Trophoblast cell (in vitro differentiated cells and primary cell): Measurements from ENCODE around the gene ECM1.
A peak's percentile ranks its signal among the peaks of the same experiment; 100 is the strongest.

Source experiments
- DNase-seq, 2 donors: peaks; one replicate each; pipeline ENCODE4 v3.0.0-alpha.2; 2016
- H2AFZ ChIP-seq: 2 replicates; pipeline ENCODE4 v1.6.1; 2013; ENCODE audit warnings: low read length, moderate library complexity, mild to moderate bottlenecking; ENCODE audit not compliant: insufficient read depth, poor library complexity
- H2AK5ac ChIP-seq: 2 replicates; pipeline ENCODE4 v1.6.1; 2013; ENCODE audit warnings: mild to moderate bottlenecking, low read length
- H2BK120ac ChIP-seq: 2 replicates; pipeline ENCODE4 v1.6.1; 2013; ENCODE audit warnings: low read length, mild to moderate bottlenecking, moderate library complexity; ENCODE audit not compliant: insufficient read depth, poor library complexity
- H2BK12ac ChIP-seq: 2 replicates; pipeline ENCODE4 v1.6.1; 2013; ENCODE audit warnings: mild to moderate bottlenecking, low read length, moderate library complexity
- H2BK5ac ChIP-seq: 2 replicates; pipeline ENCODE4 v1.6.1; 2013; ENCODE audit warnings: low read length, low read depth, moderate library complexity, mild to moderate bottlenecking; ENCODE audit not compliant: poor library complexity
- H3K14ac ChIP-seq: 2 replicates; pipeline ENCODE4 v1.6.1; 2013; ENCODE audit warnings: mild to moderate bottlenecking, low read length
- H3K18ac ChIP-seq: 2 replicates; pipeline ENCODE4 v1.6.1; 2013; ENCODE audit warnings: mild to moderate bottlenecking, low read length
- H3K23ac ChIP-seq: 2 replicates; pipeline ENCODE4 v1.6.1; 2013; ENCODE audit warnings: low read length
- H3K27ac ChIP-seq: 2 replicates; pipeline ENCODE4 v1.5.1; 2013; ENCODE audit warnings: low read depth, mild to moderate bottlenecking, inconsistent platforms, low read length, moderate library complexity
- H3K27me3 ChIP-seq: 2 replicates; pipeline ENCODE4 v1.6.1; 2013; ENCODE audit warnings: inconsistent platforms, mild to moderate bottlenecking, low read length, moderate library complexity; ENCODE audit not compliant: insufficient read depth
- H3K36me3 ChIP-seq, 2 experiments: 1 replicate in 1 of 2; 2 replicates in 1 of 2; pipeline ENCODE4 v1.6.1; 2013; ENCODE audit warnings: low read length in 2 of 2, mild to moderate bottlenecking in 2 of 2, moderate library complexity in 1 of 2; ENCODE audit not compliant: insufficient read depth in 2 of 2, control insufficient read depth in 1 of 2
- H3K4ac ChIP-seq: 2 replicates; pipeline ENCODE4 v1.6.1; 2013; ENCODE audit warnings: low read depth, mild to moderate bottlenecking, low read length, moderate library complexity
- H3K4me1 ChIP-seq, 2 experiments: 1 replicate in 1 of 2; 2 replicates in 1 of 2; pipeline ENCODE4 v1.6.1; 2013; ENCODE audit warnings: low read length in 2 of 2, mild to moderate bottlenecking in 2 of 2, moderate library complexity in 1 of 2; ENCODE audit not compliant: insufficient read depth in 2 of 2, control insufficient read depth in 1 of 2
- H3K4me2 ChIP-seq: 2 replicates; pipeline ENCODE4 v1.6.1; 2013; ENCODE audit warnings: inconsistent platforms, mild to moderate bottlenecking, low read length, moderate library complexity
- H3K4me3 ChIP-seq: 2 replicates; pipeline ENCODE4 v1.5.1; 2013; ENCODE audit warnings: mild to moderate bottlenecking, low read depth, low read length, inconsistent platforms
- H3K79me1 ChIP-seq: one replicate; pipeline ENCODE4 v1.6.1; 2013; ENCODE audit warnings: low read length
- H3K79me2 ChIP-seq: 2 replicates; pipeline ENCODE4 v1.6.1; 2013; ENCODE audit warnings: low read length, mild to moderate bottlenecking; ENCODE audit not compliant: control insufficient read depth, insufficient read depth, poor library complexity
- H3K9ac ChIP-seq: 2 replicates; pipeline ENCODE4 v1.6.1; 2013; ENCODE audit warnings: mild to moderate bottlenecking, low read length
- H3K9me3 ChIP-seq: 2 replicates; pipeline ENCODE4 v1.6.1; 2013; ENCODE audit warnings: low read depth, mild to moderate bottlenecking, control low read depth, inconsistent platforms, low read length; ENCODE audit not compliant: insufficient read depth
- H4K12ac ChIP-seq: 2 replicates; pipeline ENCODE4 v1.6.1; 2013; ENCODE audit warnings: low read depth, mild to moderate bottlenecking, low read length, moderate library complexity
- H4K8ac ChIP-seq: 2 replicates; pipeline ENCODE4 v1.6.1; 2013; ENCODE audit warnings: low read depth, mild to moderate bottlenecking, low read length, moderate library complexity
- H4K91ac ChIP-seq: one replicate; pipeline ENCODE4 v1.6.1; 2013; ENCODE audit warnings: low read depth, mild to moderate bottlenecking, low read length, moderate library complexity
- WGBS: extraction: QIAGEN DNeasy Blood & Tissue Kit; methylation state at CpG from one replicate; pipeline ENCODE4 v1.1.7; 2013; ENCODE audit warnings: missing lambda C conversion rate; ENCODE audit not compliant: insufficient read length, insufficient coverage; ENCODE audit errors: extremely low coverage; 5-methylcytosine and 5-hydroxymethylcytosine counted together

The ECM1 gene

DNA sequence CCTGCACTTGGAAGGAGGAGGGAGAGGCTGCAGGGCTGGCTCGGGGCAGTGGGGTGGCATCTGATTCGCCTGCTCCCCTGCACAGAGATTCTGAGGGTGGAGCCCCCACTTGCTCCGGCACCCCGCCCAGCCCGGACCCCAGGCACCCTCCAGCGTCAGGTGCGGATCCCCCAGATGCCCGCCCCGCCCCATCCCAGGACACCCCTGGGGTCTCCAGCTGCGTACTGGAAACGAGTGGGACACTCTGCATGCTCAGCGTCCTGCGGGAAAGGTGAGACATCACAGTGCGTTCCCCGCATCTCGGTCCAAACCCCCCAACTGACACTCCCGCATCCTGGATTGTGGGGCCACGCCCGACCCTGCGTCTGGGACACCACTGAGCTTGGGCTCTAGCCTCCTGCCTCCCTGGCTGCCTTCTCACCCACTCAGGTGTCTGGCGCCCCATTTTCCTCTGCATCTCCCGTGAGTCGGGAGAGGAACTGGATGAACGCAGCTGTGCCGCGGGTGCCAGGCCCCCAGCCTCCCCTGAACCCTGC lies 49.2 kb downstream of the ECM1 start:
- H2BK120ac ChIP-seq = no peak overlapping the region
- no peak overlapping the region for H2BK5ac ChIP-seq
- no peak overlapping the region for H3K9ac ChIP-seq
- no CpG with 5 or more reads among the region's 26 CpGs for WGBS
- peaks cover 6% of the 10 kb centered on the region for H3K79me2 ChIP-seq
- H4K12ac ChIP-seq = no peak overlapping the region
- H2AFZ ChIP-seq = no peak overlapping the region
- peaks cover 22% of the 10 kb centered on the region for H3K79me1 ChIP-seq
- no peak overlapping the region for H4K8ac ChIP-seq
- no peaks in the 10 kb centered on the region for H3K27me3 ChIP-seq
- H3K14ac ChIP-seq = no peak overlapping the region
- peaks cover 3% of the 10 kb centered on the region for H3K9me3 ChIP-seq
- DNase-seq = no peak
- H3K27ac ChIP-seq = no peak overlapping the region
- H3K4me1 ChIP-seq = peaks cover 23 to 29% of the 10 kb centered on the region in 2 experiments
- no peak overlapping the region for H3K4me3 ChIP-seq
- no peak overlapping the region for H3K23ac ChIP-seq
- peaks cover 25 to 29% of the 10 kb centered on the region in 2 experiments for H3K36me3 ChIP-seq
- H2AK5ac ChIP-seq = no peak overlapping the region
- no peak overlapping the region for H3K4ac ChIP-seq
- no peak overlapping the region for H2BK12ac ChIP-seq
- no peak overlapping the region for H4K91ac ChIP-seq
- no peak overlapping the region for H3K4me2 ChIP-seq
- H3K18ac ChIP-seq = no peak overlapping the region

DNA sequence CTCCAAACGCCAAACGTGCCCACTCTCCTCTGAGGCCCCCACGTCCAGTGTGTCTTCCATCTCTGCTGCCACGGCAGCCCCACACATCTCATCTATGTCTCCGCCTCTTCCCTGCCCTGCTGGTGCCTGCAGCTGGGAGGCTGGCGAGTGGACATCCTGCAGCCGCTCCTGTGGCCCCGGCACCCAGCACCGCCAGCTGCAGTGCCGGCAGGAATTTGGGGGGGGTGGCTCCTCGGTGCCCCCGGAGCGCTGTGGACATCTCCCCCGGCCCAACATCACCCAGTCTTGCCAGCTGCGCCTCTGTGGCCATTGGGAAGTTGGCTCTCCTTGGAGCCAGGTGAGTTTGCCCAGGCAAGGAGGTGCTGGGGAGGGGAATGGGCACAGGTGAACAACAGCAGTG lies 49.9 kb downstream of the ECM1 start:
- Histone ChIP-seq H3K4ac (no peak overlapping the region), H3K79me2 (peaks cover 10% of the 10 kb centered on the region), H3K4me3 (no peak overlapping the region), H3K27ac (no peak overlapping the region), H3K9me3 (peaks cover 3% of the 10 kb centered on the region), H3K27me3 (no peaks in the 10 kb centered on the region), H3K23ac (no peak overlapping the region), H2BK12ac (no peak overlapping the region), H2AK5ac (no peak overlapping the region), H3K4me1 (peaks cover 26 to 30% of the 10 kb centered on the region in 2 experiments), H3K4me2 (no peak overlapping the region), H4K8ac (no peak overlapping the region), H2AFZ (no peak overlapping the region), H4K91ac (no peak overlapping the region), H4K12ac (no peak overlapping the region), H2BK120ac (no peak overlapping the region), H3K14ac (no peak overlapping the region), H3K18ac (no peak overlapping the region), H3K9ac (no peak overlapping the region), H2BK5ac (no peak overlapping the region), H3K79me1 (peaks cover 28% of the 10 kb centered on the region), H3K36me3 (peaks cover 25 to 29% of the 10 kb centered on the region in 2 experiments)
- no CpG with 5 or more reads among the region's 15 CpGs for WGBS
- DNase-seq = peak in 1 of 2 donors; percentile 36

DNA sequence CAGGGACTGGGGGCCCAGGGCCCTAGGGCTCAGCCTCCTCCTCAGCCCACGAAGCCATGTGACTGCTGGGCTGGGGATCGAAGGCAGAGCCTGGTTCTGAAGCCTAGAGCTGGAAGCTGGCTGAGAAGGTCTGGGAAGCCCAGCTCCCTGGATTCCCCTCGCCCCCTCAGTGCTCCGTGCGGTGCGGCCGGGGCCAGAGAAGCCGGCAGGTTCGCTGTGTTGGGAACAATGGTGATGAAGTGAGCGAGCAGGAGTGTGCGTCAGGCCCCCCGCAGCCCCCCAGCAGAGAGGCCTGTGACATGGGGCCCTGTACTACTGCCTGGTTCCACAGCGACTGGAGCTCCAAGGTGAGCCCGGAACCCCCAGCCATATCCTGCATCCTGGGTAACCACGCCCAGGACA lies 50.4 kb downstream of the ECM1 start:
- H3K9me3 ChIP-seq = peaks cover 3% of the 10 kb centered on the region
- no peak overlapping the region for H3K4me2 ChIP-seq
- H2BK5ac ChIP-seq = peak overlapping the region; percentile 4
- H3K79me1 ChIP-seq = peaks cover 29% of the 10 kb centered on the region
- H3K79me2 ChIP-seq = peaks cover 10% of the 10 kb centered on the region
- H3K4me3 ChIP-seq = no peak overlapping the region
- WGBS = no CpG with 5 or more reads among the region's 15 CpGs
- peaks cover 26 to 30% of the 10 kb centered on the region in 2 experiments for H3K4me1 ChIP-seq
- H4K91ac ChIP-seq = peak overlapping the region; percentile 8
- peaks cover 25 to 29% of the 10 kb centered on the region in 2 experiments for H3K36me3 ChIP-seq
- no peak overlapping the region for H2AK5ac ChIP-seq
- H3K23ac ChIP-seq = no peak overlapping the region
- H2BK12ac ChIP-seq = peak overlapping the region; percentile 9
- H3K14ac ChIP-seq = peak overlapping the region; percentile 11
- H2BK120ac ChIP-seq = no peak overlapping the region
- no peaks in the 10 kb centered on the region for H3K27me3 ChIP-seq
- no peak overlapping the region for H3K4ac ChIP-seq
- H3K27ac ChIP-seq = no peak overlapping the region
- no peak for DNase-seq
- H4K8ac ChIP-seq = no peak overlapping the region
- H3K18ac ChIP-seq = no peak overlapping the region
- no peak overlapping the region for H4K12ac ChIP-seq
- H3K9ac ChIP-seq = no peak overlapping the region
- H2AFZ ChIP-seq = no peak overlapping the region

DNA sequence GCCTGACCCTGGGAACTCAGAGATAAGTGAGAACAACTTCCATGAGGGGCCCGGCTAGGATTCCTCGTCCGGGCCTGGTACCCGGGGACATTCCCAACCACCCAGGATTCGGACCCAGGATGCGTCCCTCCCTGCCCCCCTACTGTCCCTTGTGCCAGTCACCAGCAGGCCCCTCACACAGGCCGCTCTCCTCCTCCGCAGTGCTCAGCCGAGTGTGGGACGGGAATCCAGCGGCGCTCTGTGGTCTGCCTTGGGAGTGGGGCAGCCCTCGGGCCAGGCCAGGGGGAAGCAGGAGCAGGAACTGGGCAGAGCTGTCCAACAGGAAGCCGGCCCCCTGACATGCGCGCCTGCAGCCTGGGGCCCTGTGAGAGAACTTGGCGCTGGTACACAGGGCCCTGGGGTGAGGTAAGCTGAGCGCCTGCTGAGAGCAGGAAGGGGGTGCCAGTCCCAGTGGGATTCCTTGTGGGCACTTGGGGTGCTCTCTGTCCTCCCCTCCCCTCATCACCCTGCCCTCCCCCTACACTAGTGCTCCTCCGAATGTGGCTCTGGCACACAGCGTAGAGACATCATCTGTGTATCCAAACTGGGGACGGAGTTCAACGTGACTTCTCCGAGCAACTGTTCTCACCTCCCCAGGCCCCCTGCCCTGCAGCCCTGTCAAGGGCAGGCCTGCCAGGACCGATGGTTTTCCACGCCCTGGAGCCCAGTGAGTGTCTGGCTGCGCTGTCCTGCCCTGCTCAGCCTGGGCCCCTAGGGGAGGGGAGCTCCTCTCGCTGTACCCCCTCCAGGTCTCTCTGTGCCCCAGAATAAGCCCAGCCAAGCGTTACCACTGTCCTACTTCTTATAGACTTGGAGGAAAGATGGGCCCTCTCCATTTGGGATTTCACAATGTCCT lies 51.1 kb downstream of the ECM1 start:
- Histone ChIP-seq H4K8ac (peak overlapping the region; percentile 30), H3K4me1 (peaks cover 31 to 32% of the 10 kb centered on the region in 2 experiments), H2BK120ac (peak overlapping the region; percentile 26), H3K79me2 (peaks cover 12% of the 10 kb centered on the region), H3K9ac (no peak overlapping the region), H2BK5ac (no peak overlapping the region), H2AFZ (no peak overlapping the region), H3K4ac (peak overlapping the region; percentile 19), H3K27ac (peak overlapping the region; percentile 15), H3K36me3 (peaks cover 25 to 29% of the 10 kb centered on the region in 2 experiments), H3K79me1 (peaks cover 37% of the 10 kb centered on the region), H3K18ac (peak overlapping the region; percentile 61), H2AK5ac (peak overlapping the region; percentile 5), H3K14ac (peak overlapping the region; percentile 22), H3K27me3 (no peaks in the 10 kb centered on the region), H3K23ac (no peak overlapping the region), H3K9me3 (peaks cover 3% of the 10 kb centered on the region), H2BK12ac (peak overlapping the region; percentile 23), H4K12ac (no peak overlapping the region), H3K4me2 (no peak overlapping the region), H4K91ac (peak overlapping the region; percentile 11), H3K4me3 (no peak overlapping the region)
- no CpG with 5 or more reads among the region's 28 CpGs for WGBS
- peak; percentile 69 for DNase-seq
